GM12878 (cell line): ENCODE results near the gene OLFM1. TPM values are rescaled to one million over a fixed set of nuclear protein-coding genes. Genes with fewer than 3 reads are reported as not detected.

ENCODE experiments used
- ATAC-seq: fragments of 200-7000 bp; cut with Tn5 transposase; 3 replicates; pipeline ENCODE4 v1.9.1; 2020; ENCODE audit warnings: mild to moderate bottlenecking, moderate library complexity
- BruUV-seq: library from RNA; stranded (reverse); fragments of 400-500 nt; replicated peaks from 2 replicates; lab custom pipeline; 2021; lab: Mats Ljungman, UMichigan
- CTCF ChIA-PET: fragments of 300-600 bp; sonication (Branson Sonifier 250); formaldehyde crosslinking; extraction: SDS; loops from one replicate; lab custom pipeline; 2021; ENCODE audit warnings: inconsistent platforms; lab: Yijun Ruan, JAX
- POLR2A ChIA-PET: fragments of 350-600 bp; formaldehyde crosslinking; extraction: SDS; loops from one replicate; lab custom pipeline; 2021; ENCODE audit warnings: inconsistent platforms; lab: Charles Lee
- RAD21 ChIA-PET: fragments of 300-600 bp; sonication (Branson Sonifier 250); formaldehyde crosslinking; loops from one replicate; lab custom pipeline; 2023; ENCODE audit warnings: antibody characterized with exemption; ENCODE audit not compliant: unreplicated experiment; lab: Charles Lee
- SMC1A ChIA-PET: fragments of 300-600 bp; sonication (Branson Sonifier 250); formaldehyde crosslinking; loops from one replicate; lab custom pipeline; 2023; ENCODE audit not compliant: unreplicated experiment, uncharacterized antibody; lab: Charles Lee
- DNase-seq: peaks from one replicate; pipeline ENCODE4 v3.0.0-alpha.2; 2011; ENCODE audit warnings: low read depth, low spot score
- FAIRE-seq: peaks from 3 replicates; lab custom pipeline; 2011; peaks lifted over from hg19 to GRCh38; lab: Jason Lieb, UNC
- H2AFZ ChIP-seq: 2 replicates; pipeline ENCODE4 v1.6.0; 2011; ENCODE audit warnings: low read depth, low read length, control low read depth; ENCODE audit not compliant: control insufficient read depth
- H3K27ac ChIP-seq: 2 replicates; pipeline ENCODE4 v1.5.1; 2011; ENCODE audit warnings: control low read depth; ENCODE audit not compliant: control insufficient read depth, insufficient read depth
- H3K27me3 ChIP-seq, 2 experiments: replicated peaks in 1 of 2; 2 replicates each; pipeline versions ENCODE4 v1.6.0 to v1.6.1; 2011; ENCODE audit warnings: low read length in 1 of 2; ENCODE audit not compliant: control insufficient read depth in 2 of 2, insufficient read depth in 2 of 2
- H3K36me3 ChIP-seq, 2 experiments: 2 replicates each; pipeline ENCODE4 v1.5.1; 2011; ENCODE audit warnings: low read length in 1 of 2; ENCODE audit not compliant: control insufficient read depth in 2 of 2, insufficient read depth in 2 of 2
- H3K4me1 ChIP-seq: 2 replicates; pipeline ENCODE4 v1.6.1; 2011; ENCODE audit warnings: mild to moderate bottlenecking, low read length, moderate library complexity, mixed read lengths; ENCODE audit not compliant: control insufficient read depth, insufficient read depth
- H3K4me2 ChIP-seq: 2 replicates; pipeline ENCODE4 v1.6.0; 2011; ENCODE audit warnings: control low read depth; ENCODE audit not compliant: control insufficient read depth, insufficient read depth
- H3K4me3 ChIP-seq: fragments of 200-600 bp; sonication (generic); 2 replicates; pipeline ENCODE4 v1.5.1; 2016
- H3K79me2 ChIP-seq: 2 replicates; pipeline ENCODE4 v1.6.0; 2011; ENCODE audit warnings: low read length; ENCODE audit not compliant: control insufficient read depth, insufficient read depth
- H3K9ac ChIP-seq: 2 replicates; pipeline ENCODE4 v1.8.0; 2011; ENCODE audit warnings: low read length, control low read depth, mixed read lengths; ENCODE audit not compliant: control insufficient read depth, insufficient read depth
- H3K9me3 ChIP-seq: replicated peaks from 3 replicates; pipeline ENCODE4 v1.5.1; 2011; ENCODE audit warnings: mild to moderate bottlenecking, low read length; ENCODE audit not compliant: control insufficient read depth, insufficient read depth
- H4K20me1 ChIP-seq: 2 replicates; pipeline ENCODE4 v1.6.0; 2011; ENCODE audit not compliant: control insufficient read depth, insufficient read depth
- CREM ChIP-seq: IDR thresholded peaks from 2 replicates; pipeline ENCODE4 v1.6.1; 2014; ENCODE audit warnings: antibody characterized with exemption, low read depth
- FOXM1 ChIP-seq: IDR thresholded peaks from 2 replicates; pipeline ENCODE4 v1.6.1; 2012; ENCODE audit warnings: low read depth, mild to moderate bottlenecking, inconsistent platforms, low read length, moderate library complexity
- MYC ChIP-seq: IDR thresholded peaks from 2 replicates; pipeline ENCODE4 v1.6.1; 2011; ENCODE audit warnings: mild to moderate bottlenecking, low read length, moderate library complexity, inconsistent platforms; ENCODE audit not compliant: insufficient read depth, insufficient replicate concordance, insufficient read length, severe bottlenecking
- NR2C2 ChIP-seq: IDR thresholded peaks from 2 replicates; pipeline ENCODE4 v1.6.1; 2011; ENCODE audit warnings: borderline replicate concordance, low read depth; ENCODE audit not compliant: control insufficient read depth, insufficient read length
- REST ChIP-seq: IDR thresholded peaks from 2 replicates; pipeline ENCODE4 v1.6.1; 2012; ENCODE audit warnings: mild to moderate bottlenecking, low read depth, low read length
- SKIL ChIP-seq: fragments of 450-650 bp; IDR thresholded peaks from 2 replicates; pipeline ENCODE4 v1.6.1; 2017; ENCODE audit warnings: mild to moderate bottlenecking, low read depth, inconsistent platforms; ENCODE audit not compliant: poor library complexity, severe bottlenecking
- ZNF592 ChIP-seq: fragments of 450-650 bp; IDR thresholded peaks from 2 replicates; pipeline ENCODE4 v1.6.1; 2017; ENCODE audit warnings: mild to moderate bottlenecking, moderate library complexity
- WGBS: methylation state at CpG from one replicate; pipeline ENCODE4 v1.1.6; 2016; ENCODE audit warnings: low lambda C conversion rate; ENCODE audit not compliant: insufficient replicate concordance, insufficient coverage; ENCODE audit errors: missing lambda C conversion rate; 5-methylcytosine and 5-hydroxymethylcytosine counted together
- in situ Hi-C: fragments of 300-500 bp; cut with MboI; formaldehyde crosslinking; loops from 9 replicates; pipeline ENCODE4 v1.14.3; 2018; ENCODE audit warnings: mixed read lengths
- intact Hi-C: fragments of 100-400 bp; cut with micrococcal nuclease; formaldehyde crosslinking; loops from one replicate; pipeline ENCODE4 v1.14.2; 2022; ENCODE audit not compliant: unreplicated experiment
- polyA plus RNA-seq, 11 experiments: library from polyadenylated mRNA; depleted of rRNA in 4 of 11; unstranded in 6 of 11; stranded (reverse) in 5 of 11; fragments of >200 nt; fragmentation: Nextera tagmentation in 4 of 11; fragmentation: Illumina TruSeq in 1 of 11; extraction: Ambion mirVana in 4 of 11; extraction: Trizol in 1 of 11; gene quantifications; 1 replicate in 1 of 11; 2 replicates in 10 of 11; pipeline versions ENCODE4 v1.2.1 to v1.2.3, GENCODE V29; 2011 to 2016; ENCODE audit warnings: inconsistent platforms in 2 of 11, missing spikeins in 2 of 11, low read depth in 1 of 11
- total RNA-seq, 4 experiments: library from RNA; depleted of rRNA in 3 of 4; stranded (reverse); fragments of >200 nt in 3 of 4; fragmentation: Illumina TruSeq in 1 of 4; extraction: Trizol in 1 of 4; gene quantifications; 2 replicates each; pipeline versions ENCODE4 v1.2.1 to v1.2.3, GENCODE V29; 2013 to 2021

OLFM1 gene
- total and polyA plus RNA-seq, 10 of the 15 experiments (the other 5 are each of a cell fraction or from before 2014, with no cell fraction given) = not detected

GRCh38 chr9:135090547-135090946 lies 3.1 kb downstream of the OLFM1 start:
- RAD21 ChIA-PET = no interaction called here
- no peak for FAIRE-seq
- no peak overlapping the region for H3K9ac ChIP-seq
- TF ChIP-seq FOXM1 (no peak), REST (peak; percentile 77)
- TF ChIP-seq, all 136 proteins: peak for 1
- Histone ChIP-seq H3K79me2 (no peaks in the 10 kb centered on the region), H2AFZ (no peak overlapping the region), H3K27ac (no peak overlapping the region), H3K4me2 (no peak overlapping the region), H3K9me3 (no peaks in the 10 kb centered on the region), H4K20me1 (no peaks in the 10 kb centered on the region), H3K27me3 (peaks cover 3 to 4% of the 10 kb centered on the region in 2 experiments), H3K4me1 (no peaks in the 10 kb centered on the region), H3K36me3 (no peaks in the 10 kb centered on the region), H3K4me3 (no peak overlapping the region)
- ChIA-PET CTCF (no interaction called here), POLR2A (no interaction called here), SMC1A (no interaction called here)
- intact Hi-C loops = no loop called here
- no TSS peak for BruUV-seq
- DNase-seq (no peak), ATAC-seq (no peak)
- in situ Hi-C loops = no loop called here
- 26% methylated on average over 5 of the region's 5 CpGs for WGBS

GRCh38 chr9:135091545-135091944 lies 4.1 kb downstream of the OLFM1 start:
- H3K4me1 ChIP-seq = no peaks in the 10 kb centered on the region
- no peak for TF ChIP-seq ZNF592
- TF ChIP-seq SKIL = no peak
- no peak for TF ChIP-seq MYC
- TF ChIP-seq CREM = no peak
- peak; percentile 1 for TF ChIP-seq NR2C2

More at GRCh38 chr9:135091545-135091944, 4.1 kb downstream of the OLFM1 start:
- CTCF ChIA-PET = no interaction called here
- POLR2A ChIA-PET = no interaction called here
- Histone ChIP-seq H3K27me3 (peaks cover 3 to 4% of the 10 kb centered on the region in 2 experiments), H3K4me3 (no peak overlapping the region), H3K9me3 (no peaks in the 10 kb centered on the region), H3K36me3 (no peaks in the 10 kb centered on the region), H2AFZ (no peak overlapping the region), H4K20me1 (no peaks in the 10 kb centered on the region), H3K27ac (no peak overlapping the region), H3K79me2 (no peaks in the 10 kb centered on the region), H3K9ac (no peak overlapping the region), H3K4me2 (no peak overlapping the region)
- intact Hi-C loops = no loop called here
- ATAC-seq (no peak), DNase-seq (no peak), FAIRE-seq (no peak)
- RAD21 ChIA-PET = no interaction called here
- no TSS peak for BruUV-seq
- SMC1A ChIA-PET = no interaction called here
- 36% methylated on average over 1 of the region's 1 CpG for WGBS
- in situ Hi-C loops = no loop called here
